GM18519 (cell line): ENCODE measurements around the gene FLRT3.

Source experiments
- ATAC-seq: cut with Tn5 transposase; IDR thresholded peaks from one replicate; pipeline ENCODE4 v1.9.1; 2021; ENCODE audit warnings: mild to moderate bottlenecking, moderate library complexity; ENCODE audit not compliant: unreplicated experiment, low FRiP score

The FLRT3 gene

GRCh38 chr20:14337400-14338171 lies at the start of gene FLRT3:
TSS of gene FLRT3 (minus strand) at chr20:14337612. CDS start at chr20:14327506, 10,106 bp downstream.
- peak; percentile 96 for ATAC-seq

- ATAC-seq: no peak
Observed at GRCh38 chr20:14386726-14387125, 49.3 kb upstream of the FLRT3 start.

- ATAC-seq: no peak
Observed at GRCh38 chr20:14385176-14385740, 47.8 kb upstream of the FLRT3 start.

GRCh38 chr20:14384416-14385175 lies 47.2 kb upstream of the FLRT3 start:
- no peak for ATAC-seq

DNA sequence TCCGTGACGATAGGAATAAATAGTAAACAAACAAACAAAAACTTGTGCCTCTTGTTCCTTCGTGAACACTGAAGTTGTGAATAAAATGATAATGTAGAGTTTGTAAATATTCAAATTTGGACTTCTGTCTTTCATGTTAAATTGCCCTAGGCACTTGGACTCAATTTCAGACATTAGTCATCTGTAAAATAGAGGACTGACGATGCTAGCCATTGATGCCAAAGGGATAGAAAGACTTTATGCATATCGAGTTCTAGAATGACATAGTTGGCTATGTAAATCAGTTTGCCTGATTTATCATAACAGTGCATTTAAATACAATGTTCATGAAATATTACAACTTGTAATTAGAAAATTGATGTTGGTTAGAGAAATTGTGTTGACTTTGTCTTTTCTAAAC lies 45.9 kb upstream of the FLRT3 start:
- no peak for ATAC-seq

- no peak for ATAC-seq
Observed at GRCh38 chr20:14378326-14378725, 40.9 kb upstream of the FLRT3 start.

GRCh38 chr20:14375416-14375985 lies 38.1 kb upstream of the FLRT3 start:
- no peak for ATAC-seq

DNA sequence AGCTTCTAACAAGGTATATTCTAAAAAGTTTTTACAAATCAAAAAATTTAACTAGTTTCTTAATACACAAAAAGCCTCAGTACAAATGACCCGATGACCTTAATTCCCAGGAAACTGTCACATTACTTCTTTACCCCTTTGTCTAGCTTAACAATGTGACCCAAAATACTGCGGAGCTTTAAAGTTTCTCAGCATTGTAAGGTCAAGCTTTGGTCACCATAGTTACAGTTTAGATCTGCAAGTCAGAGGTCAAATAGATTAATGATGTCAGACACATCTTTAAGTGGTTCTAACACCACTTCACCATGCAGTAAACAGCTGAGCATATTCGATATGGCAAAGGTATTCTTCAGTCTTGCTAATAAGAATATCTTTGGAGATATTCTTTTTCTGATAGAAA lies 36.8 kb upstream of the FLRT3 start:
- ATAC-seq: no peak

- no peak for ATAC-seq
Observed at GRCh38 chr20:14361509-14362345, 24.3 kb upstream of the FLRT3 start.

DNA sequence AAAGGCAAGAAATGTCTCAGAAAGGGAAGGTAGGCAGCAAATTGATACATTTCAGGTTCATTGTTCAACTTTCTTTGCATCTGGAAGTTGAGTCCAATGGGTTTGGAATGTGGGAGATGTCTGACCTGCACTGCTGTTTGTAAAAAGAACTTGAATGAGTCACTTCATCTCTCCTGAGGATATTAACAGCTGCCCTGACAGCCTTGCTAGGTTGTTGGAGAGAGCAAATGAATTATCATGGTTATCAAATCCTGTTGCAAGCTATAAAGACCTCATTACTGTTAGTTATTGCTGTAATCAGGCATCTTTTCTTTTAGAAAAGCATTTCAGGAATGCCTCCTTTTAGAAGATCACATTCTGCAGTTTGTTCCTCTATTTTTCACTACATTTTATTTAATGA lies 23.0 kb upstream of the FLRT3 start:
- no peak for ATAC-seq

- no peak for ATAC-seq
Observed at GRCh38 chr20:14355791-14356190, 18.4 kb upstream of the FLRT3 start.

DNA sequence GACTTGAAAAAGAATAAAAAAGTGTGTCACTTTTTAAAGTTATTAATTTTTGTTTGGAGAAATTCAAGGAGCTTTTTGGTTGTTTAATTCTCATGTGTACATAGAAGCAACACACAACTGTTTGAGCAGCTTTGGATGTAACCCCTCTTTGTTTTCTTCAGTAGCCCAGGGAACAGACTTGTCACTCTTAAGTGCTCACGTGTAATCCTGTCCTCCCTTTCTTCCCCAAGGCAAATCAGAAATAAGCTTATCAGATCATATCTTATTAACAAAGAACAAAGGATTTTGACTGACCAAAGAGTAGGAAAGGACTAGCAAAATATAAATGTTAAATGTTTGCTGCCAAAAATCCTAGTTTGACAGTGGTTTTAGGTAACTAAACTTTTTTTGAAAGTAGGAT lies 7.3 kb upstream of the FLRT3 start:
- ATAC-seq: no peak

DNA sequence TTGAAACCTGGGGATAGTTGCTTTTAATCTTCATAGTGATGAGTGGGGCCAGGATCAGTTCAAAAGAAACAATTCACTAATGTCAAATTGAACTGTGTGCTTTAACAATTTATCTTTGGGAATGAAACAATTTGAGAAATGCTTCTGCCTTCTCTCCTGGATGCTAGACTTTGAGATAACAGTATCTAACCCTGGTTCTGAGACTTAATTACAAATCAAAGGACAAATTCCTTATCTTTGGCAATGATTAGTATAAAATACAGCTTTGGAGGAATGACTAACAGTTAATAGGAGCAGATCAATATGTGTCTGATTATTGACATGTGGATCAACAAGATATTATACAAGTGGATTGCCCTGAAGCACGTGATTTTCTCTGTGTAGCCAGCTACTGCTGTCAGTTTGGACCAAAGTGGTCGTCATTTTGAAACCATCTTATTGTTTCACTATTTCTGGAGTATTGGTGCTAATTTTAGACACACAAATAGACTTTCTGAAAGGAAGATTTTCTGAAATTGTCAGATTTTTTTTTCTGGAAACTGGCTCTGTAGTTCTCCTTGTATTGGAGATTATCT lies 6.2 kb upstream of the FLRT3 start:
- ATAC-seq: no peak

- ATAC-seq: no peak
Observed at GRCh38 chr20:14342918-14343317, 5.5 kb upstream of the FLRT3 start.

- ATAC-seq: no peak
Observed at GRCh38 chr20:14341801-14342200, 4.4 kb upstream of the FLRT3 start.

DNA sequence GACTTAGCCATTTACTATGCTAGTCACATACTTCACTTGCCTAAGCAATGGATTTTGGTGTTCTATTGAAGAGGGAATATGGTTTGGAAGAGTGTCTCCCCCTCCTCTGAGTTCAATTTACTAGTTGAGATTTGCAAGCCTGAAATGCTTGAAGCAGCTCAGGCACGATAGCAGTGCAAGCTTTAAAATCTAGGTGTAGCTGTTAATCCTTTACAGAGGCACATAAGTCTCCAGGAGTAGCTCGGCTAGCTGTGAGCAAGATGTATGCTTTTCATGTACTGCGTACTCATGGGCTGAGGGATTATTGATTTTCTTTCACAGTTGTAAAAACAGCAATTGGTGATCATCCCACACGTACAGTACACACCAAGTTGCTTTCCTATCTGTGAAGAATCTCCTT lies 726 bp downstream of the FLRT3 start:
- no peak for ATAC-seq

- no peak for ATAC-seq
Observed at GRCh38 chr20:14335052-14335451, 2.4 kb downstream of the FLRT3 start.

GRCh38 chr20:14334306-14334930 lies 3.0 kb downstream of the FLRT3 start:
- ATAC-seq: no peak

GRCh38 chr20:14333721-14334120 lies 3.7 kb downstream of the FLRT3 start:
- ATAC-seq: no peak

GRCh38 chr20:14332866-14333265 lies 4.5 kb downstream of the FLRT3 start:
- no peak for ATAC-seq
